GM18502 (cell line): ENCODE measurements around the gene MAP3K7.
A peak's percentile ranks its signal among the peaks of the same experiment; 100 is the strongest.

Source experiments
- ATAC-seq: cut with Tn5 transposase; IDR thresholded peaks from one replicate; pipeline ENCODE4 v1.9.1; 2021; ENCODE audit warnings: mild to moderate bottlenecking; ENCODE audit not compliant: unreplicated experiment, poor library complexity

The MAP3K7 gene

GRCh38 chr6:90534337-90535025 lies 52.4 kb downstream of the MAP3K7 start:
- no peak for ATAC-seq

GRCh38 chr6:90533615-90534336 lies 53.1 kb downstream of the MAP3K7 start:
- no peak for ATAC-seq

- no peak for ATAC-seq
Observed at GRCh38 chr6:90530882-90531281, 56.0 kb downstream of the MAP3K7 start.

- no peak for ATAC-seq
Observed at GRCh38 chr6:90525421-90525820, 61.5 kb downstream of the MAP3K7 start.

- ATAC-seq: no peak
Observed at GRCh38 chr6:90523779-90524310, 63.0 kb downstream of the MAP3K7 start.

GRCh38 chr6:90521955-90522354 lies 64.9 kb downstream of the MAP3K7 start:
- ATAC-seq: no peak

- ATAC-seq: no peak
Observed at GRCh38 chr6:90516074-90516660, 70.7 kb downstream of the MAP3K7 start.

GRCh38 chr6:90514496-90514895 lies 72.4 kb downstream of the MAP3K7 start:
- no peak for ATAC-seq

- ATAC-seq: no peak
Observed at GRCh38 chr6:90508753-90509152, 78.1 kb downstream of the MAP3K7 start.

GRCh38 chr6:90502866-90503407 lies 83.9 kb downstream of the MAP3K7 start:
- peak; percentile 75 for ATAC-seq

GRCh38 chr6:90502381-90502780 lies 84.5 kb downstream of the MAP3K7 start:
- ATAC-seq: no peak

- no peak for ATAC-seq
Observed at GRCh38 chr6:90500458-90500857, 86.4 kb downstream of the MAP3K7 start.

GRCh38 chr6:90497411-90497810 lies 89.5 kb downstream of the MAP3K7 start:
- ATAC-seq: no peak

GRCh38 chr6:90496258-90497016 lies 90.4 kb downstream of the MAP3K7 start:
- no peak for ATAC-seq

- no peak for ATAC-seq
Observed at GRCh38 chr6:90495216-90495817, 91.6 kb downstream of the MAP3K7 start.

- no peak for ATAC-seq
Observed at GRCh38 chr6:90494067-90494780, 92.6 kb downstream of the MAP3K7 start.

GRCh38 chr6:90493332-90493731 lies 93.5 kb downstream of the MAP3K7 start:
- no peak for ATAC-seq

GRCh38 chr6:90492798-90493197 lies 94.1 kb downstream of the MAP3K7 start:
- ATAC-seq: no peak

- no peak for ATAC-seq
Observed at GRCh38 chr6:90492369-90492768, 94.5 kb downstream of the MAP3K7 start.
